ENCODE results near the gene SOWAHA.

GRCh38 chr5:132825033-132825833 is 12.1 kb downstream of the SOWAHA start:
- TF ChIP-seq, protein P1, sequence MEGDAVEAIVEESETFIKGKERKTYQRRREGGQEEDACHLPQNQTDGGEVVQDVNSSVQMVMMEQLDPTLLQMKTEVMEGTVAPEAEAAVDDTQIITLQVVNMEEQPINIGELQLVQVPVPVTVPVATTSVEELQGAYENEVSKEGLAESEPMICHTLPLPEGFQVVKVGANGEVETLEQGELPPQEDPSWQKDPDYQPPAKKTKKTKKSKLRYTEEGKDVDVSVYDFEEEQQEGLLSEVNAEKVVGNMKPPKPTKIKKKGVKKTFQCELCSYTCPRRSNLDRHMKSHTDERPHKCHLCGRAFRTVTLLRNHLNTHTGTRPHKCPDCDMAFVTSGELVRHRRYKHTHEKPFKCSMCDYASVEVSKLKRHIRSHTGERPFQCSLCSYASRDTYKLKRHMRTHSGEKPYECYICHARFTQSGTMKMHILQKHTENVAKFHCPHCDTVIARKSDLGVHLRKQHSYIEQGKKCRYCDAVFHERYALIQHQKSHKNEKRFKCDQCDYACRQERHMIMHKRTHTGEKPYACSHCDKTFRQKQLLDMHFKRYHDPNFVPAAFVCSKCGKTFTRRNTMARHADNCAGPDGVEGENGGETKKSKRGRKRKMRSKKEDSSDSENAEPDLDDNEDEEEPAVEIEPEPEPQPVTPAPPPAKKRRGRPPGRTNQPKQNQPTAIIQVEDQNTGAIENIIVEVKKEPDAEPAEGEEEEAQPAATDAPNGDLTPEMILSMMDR (conservative IDR thresholded peaks at IDR 0.05; ENCODE audit: low read depth, low read length) = no peak
- TF ChIP-seq EZH2phosphoT487 (IDR thresholded peaks at IDR 0.05; ENCODE audit: borderline replicate concordance, low read length) = no peak

All from PC-3 (cell line).